ENCODE measurements around the gene VWA5B1.
A peak's percentile ranks its signal among the peaks of the same experiment; 100 is the strongest.

The VWA5B1 gene

DNA sequence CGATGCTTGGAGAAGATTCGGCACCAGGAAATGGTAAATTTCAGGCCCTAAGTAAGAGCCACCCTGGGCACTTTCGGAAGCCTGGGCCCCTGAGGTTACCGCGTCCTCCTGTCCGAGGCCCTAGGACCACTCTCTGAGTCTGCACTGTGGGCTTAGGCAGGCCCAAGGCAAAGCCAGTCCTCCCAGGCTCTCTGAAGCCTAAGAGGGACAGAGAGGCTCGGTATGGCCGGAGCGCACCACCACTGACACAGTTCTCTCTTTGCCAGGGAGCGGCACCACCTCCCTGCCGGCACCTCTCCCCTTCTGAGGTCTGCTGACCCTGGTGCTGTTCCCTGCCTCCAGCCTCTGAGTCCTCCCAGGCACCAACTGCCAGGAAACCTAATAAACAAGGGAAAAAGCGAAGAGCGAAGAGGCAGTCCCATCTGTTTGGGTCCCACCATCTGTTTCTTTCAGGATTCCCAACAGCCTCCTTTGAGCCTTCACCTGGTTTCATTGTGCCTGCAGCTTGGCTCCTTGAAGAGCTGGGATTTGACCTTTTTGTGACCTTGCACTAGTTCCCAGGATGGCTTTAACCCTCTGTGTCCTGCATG lies 57.7 kb downstream of the VWA5B1 start:
- no peak for DNase-seq (ENCODE audit: low spot score)

DNA sequence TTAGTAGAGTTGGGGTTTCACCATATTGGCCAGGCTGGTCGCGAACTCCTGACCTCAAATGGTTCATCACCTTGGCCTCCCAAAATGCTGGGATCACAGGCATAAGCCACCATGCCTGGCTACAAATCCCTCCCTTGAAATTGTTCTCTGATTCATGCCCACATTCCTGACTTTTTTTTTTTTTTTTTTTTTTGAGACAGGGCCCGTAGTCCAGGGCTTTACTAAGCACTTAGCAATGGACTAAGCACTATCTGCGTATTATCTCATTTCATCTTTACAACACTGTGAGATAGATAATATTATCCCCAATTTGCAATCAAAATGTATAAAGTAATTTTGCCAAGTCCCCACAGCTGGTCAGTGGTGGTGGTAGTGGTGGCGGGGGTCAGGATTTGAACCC lies 58.9 kb downstream of the VWA5B1 start:
- DNase-seq (ENCODE audit: low spot score): no peak

DNA sequence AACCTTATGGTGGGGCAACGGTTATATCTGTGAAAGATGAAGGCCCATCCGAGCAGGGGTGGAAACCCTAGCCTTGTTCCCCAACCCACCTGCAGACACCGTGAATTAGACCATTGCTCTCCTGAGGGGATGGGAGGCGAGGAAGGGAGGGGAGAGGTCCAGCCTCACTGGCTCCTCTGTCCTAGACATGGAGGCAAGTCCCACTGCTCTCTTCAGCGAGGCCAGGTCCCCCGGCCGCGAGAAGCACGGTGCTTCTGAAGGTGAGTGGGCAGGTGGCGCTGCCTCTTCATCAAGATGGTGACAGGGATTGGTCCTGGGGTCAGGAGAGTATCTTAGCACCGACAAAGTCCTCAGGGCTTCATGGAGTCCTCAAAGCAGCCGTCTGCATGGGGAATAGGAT lies 59.3 kb downstream of the VWA5B1 start:
- DNase-seq (ENCODE audit: low spot score): no peak

DNA sequence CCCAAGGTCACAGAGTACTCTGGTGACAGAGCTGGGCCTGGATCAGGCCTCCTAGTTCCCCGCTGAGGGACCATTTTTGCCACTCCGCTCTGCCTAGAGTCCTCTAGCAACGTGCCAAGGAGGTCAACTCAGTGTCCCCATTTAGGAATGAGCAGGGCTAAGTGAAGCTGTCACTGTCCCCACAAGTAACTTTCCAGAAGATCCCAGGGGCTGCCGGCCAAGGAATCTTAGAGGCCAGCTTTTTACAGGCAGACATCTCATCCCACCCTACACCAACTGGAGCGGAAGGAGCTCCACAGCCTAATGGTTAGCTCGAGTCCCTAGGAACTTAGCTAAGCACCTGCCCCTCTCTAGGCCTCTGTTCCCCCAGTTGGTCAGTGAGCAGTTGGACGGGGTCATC lies 59.7 kb downstream of the VWA5B1 start:
- DNase-seq (ENCODE audit: low spot score): no peak

DNA sequence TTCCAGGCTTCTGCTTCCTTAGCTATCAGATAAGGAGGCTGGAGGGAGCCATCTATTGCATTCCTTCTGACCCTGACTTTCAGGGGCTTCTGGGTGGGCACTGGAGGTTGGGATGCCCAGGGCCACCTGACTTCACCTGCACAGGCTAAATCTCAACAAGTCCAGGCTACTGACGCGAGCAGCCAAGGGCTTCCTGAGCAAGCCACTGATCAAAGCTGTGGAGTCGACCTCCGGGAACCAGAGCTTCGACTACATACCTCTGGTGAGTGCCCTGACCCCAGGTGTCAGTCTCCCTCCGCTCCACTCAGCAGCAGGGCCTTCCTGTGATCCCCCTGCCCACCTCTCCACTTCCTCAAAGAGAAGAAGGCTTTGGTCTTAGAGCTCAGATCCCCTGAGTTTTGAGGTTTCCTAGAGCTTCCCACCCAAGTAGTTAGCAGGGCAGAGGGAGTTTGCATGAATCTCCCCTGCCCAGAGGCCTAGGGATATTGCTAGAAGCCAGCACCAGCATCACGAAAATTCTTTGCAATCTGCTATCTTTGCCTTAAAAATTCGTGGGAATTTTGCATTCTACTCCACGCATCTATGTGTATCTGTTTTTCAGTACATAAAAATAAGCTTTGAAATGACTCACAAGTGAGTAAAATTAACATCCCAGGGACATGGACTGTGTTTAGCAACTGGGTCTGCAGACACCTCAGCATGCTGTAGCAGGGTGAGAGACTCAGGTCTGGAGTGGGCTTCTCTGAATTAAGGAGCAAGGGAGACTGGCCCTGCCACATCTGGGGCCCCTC lies 61.4 kb downstream of the VWA5B1 start:
- DNase-seq (ENCODE audit: low spot score): no peak

DNA sequence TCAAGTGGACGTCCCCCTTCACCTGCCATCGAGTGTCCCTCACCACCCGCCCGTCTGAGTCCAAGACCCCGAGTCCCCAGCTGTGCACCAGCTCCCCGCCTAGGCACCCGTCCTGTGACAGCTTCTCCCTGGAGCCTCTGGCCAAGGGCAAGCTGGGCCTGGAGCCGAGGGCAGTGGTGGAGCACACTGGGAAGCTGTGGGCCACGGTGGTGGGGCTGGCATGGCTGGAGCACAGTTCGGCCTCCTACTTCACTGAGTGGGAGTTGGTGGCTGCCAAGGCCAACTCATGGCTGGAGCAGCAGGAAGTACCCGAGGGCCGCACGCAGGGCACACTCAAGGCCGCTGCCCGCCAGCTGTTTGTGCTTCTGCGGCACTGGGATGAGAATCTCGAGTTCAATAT lies 63.2 kb downstream of the VWA5B1 start:
- DNase-seq (ENCODE audit: low spot score): no peak

DNA sequence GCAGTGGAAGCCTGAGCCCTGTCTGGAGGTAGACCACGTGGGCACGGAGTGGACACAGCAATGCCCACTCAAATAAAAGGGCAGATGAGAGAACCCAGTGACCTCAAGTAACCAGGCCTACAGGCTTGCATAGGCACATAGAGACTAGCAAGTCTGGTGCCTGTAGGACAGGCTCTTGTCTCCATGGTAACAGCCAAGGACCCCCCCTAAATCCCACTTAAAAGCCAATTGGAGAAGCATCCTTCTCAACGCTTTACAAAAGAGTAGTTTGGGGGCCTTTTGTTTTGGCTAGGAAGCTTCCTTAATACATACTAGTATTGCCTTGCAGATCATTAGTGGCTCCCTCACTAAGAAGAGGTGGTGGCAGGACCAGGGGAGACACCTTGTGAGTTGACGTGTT lies 63.9 kb downstream of the VWA5B1 start:
- DNase-seq (ENCODE audit: low spot score): no peak

DNA sequence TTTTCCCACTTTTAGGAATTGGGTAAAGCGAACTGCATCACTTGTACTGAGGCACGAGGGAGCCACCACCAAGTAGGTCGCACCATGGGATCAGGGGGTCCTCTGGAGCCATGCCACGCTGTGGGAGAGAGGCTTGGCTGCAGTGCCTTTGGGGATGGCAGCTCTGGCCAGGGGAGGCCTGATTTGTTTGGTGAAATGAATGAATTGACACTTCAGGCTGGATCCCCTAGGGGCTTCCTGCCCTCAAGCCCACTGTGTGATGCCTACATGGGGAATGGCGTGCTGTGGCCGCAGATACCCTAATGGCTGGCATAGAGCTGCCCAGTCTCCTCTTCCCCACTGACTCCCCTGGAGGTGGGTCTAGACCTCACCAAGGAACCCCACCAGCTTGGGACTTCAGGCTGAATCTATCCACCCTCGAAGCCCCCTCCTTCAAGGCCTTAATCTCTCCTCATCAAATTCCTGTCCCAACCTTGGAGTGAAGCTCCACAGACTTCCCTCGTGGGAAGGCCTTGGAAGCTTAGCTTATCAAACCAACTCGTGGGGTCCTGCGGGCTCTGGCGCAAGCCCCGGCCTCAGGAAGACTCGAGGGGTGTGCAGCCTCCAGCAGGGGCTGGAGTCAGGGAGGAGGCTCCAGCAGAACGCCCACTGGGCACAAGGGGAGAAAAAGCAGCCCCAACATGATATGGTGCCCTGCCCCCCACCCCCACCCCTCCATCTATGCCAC lies 64.6 kb downstream of the VWA5B1 start:
- DNase-seq (ENCODE audit: low spot score): no peak

DNA sequence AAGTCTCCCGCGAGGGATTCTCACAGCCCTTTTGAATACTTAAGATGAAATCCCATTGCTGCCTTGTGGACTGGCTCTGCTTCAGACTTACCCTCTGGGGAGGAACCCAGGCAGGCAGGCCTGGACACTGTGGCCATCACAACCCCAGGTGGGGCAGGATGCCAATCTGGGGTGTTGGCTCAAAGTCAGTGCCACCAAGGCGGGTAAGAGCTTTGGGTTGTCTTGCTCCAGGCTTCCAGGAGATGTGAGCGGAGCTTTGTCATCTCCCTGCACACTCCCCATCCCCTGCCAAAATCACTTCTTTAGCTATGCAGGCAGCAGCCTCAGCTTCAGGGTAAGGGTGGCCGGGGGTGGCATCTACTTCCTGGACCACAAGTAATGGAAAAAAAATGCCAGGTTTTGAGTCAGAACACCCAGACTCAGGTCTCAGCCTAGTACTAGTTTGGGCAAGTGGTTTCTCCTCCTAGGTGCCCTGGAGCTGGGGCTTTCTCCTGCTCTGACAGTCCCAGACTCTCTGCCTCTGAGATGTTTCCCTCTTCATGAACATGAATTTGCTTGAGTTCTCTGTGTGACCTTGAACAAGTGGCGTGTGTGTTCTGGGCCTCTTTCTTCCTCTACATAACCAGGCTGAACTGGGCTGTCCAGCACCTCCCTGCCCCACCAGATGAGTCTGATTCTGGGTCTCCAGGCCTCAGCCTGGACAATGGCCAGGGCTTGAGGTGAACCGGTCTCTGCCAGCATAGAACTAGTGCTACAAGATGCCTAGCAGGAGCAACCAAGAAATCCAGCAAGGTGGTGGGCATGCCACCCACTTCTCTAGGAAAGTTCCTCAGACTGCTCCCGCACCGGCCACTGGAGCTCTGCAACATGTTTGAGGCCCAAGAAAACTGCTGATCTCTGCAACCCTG lies 65.4 kb downstream of the VWA5B1 start:
- no peak for DNase-seq (ENCODE audit: low spot score)

DNA sequence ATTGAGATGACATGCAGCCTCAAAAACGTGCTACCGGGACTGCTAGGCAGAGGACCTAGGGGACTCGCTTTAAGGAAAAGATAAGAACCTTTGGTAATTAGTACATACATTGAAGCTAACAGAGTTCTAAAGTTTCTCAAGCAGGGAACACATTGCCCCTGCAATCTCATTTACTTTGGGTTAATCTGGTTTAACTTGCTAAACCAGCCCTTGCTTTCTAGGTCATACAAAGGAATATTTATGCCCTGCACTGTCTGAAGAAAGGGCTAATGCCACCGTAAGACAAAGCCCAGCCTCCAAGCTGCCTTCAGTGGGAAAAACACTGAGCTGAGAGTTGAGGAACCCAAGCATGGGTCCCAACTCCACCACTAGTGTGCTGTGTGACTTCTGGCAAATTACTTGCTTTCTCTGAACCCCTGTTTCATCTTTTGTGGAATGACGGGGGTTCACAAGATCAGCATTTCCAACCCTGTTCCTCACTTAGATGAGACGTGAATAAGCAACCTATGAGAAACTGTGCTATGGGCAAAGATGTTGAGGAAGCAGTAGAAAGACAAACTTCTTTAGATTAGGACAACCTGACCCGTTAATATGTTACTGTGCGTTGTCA lies 66.3 kb downstream of the VWA5B1 start:
- DNase-seq (ENCODE audit: low spot score): no peak

DNA sequence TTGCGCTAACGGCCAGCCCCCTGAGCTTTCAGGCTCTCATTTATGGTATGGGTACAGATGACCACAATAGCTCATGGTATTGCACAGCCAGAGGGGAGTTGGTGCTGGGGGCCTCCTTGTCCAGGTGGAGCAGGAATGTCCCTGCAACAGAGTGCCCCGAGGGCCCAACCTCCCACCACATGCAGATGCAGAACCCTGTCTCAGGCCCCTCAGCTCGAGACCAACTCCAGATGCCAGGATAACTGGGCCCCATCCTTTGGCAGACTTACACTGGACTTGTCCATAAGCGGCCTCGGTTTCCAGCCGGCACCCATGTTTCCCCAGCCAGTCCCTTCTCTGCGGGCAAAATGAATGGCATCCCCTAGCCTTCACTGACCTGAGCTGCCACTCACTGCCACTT lies 67.1 kb downstream of the VWA5B1 start:
- no peak for DNase-seq (ENCODE audit: low spot score)

DNA sequence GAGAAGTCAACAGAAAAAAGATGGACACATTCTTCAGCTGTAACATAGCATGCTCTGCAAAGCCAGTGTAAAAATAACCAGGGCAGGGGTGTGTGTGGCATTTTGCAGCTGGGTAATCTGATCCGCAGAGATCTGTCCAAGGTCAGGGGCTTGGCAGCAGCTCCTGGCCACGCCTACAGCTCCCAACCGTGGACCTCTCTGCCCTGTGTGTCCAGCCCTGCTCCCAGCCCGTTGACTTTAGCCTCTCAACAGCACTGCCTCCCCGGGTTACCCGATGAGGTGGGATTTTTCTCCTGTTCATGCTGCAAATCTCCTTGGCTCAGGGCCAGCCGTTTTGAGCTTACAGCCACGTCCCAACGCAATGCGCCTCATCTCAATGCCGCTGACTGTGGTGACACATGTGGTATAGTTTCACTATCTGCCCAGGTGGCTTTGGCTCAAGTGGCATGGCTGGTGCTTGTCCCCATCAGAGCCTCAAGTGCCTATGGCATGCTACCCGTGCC lies 68.1 kb downstream of the VWA5B1 start:
- no peak for DNase-seq (ENCODE audit: low spot score)

DNA sequence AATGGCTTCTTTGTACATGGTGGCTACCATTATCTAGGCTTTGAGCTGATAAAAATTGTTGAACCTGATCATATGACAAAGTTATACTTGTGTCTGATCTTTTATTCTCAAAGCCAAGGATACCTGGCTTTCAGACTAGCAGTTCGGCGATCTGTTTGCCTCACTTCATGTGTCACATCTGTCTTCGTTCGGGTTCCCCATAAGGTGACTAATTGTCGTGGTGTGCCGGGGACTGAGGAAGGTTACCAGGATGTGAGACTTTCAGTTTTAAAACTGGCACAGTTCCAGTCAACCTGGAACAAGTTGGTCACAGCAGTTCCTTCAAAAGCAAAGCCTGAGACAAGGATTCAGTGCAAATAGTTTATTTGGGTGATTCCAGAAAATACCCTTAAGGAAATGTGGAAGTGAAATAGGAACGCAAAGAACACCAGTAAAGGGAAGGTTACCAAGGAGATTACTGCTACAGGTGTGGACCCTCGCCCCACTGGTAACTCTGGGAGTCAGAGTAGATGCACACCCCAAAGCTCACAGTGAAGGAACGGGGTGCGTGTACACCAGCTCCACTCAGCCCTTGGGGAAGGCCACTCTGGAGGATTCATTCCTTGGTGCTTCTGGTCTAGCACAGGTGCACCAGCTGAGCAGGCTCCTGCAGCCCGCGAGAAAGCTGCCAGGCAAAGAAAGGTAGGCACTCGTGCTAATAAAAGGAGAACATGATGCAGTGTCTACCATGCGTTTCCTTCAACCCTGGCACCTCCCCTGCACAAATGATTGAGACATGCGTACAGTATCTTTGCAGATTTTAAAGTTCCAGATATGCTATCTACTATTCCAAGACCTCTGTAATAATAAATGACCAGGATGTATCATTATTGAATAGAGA lies 69.0 kb downstream of the VWA5B1 start:
- peak; percentile 1 for DNase-seq (ENCODE audit: low spot score)

DNA sequence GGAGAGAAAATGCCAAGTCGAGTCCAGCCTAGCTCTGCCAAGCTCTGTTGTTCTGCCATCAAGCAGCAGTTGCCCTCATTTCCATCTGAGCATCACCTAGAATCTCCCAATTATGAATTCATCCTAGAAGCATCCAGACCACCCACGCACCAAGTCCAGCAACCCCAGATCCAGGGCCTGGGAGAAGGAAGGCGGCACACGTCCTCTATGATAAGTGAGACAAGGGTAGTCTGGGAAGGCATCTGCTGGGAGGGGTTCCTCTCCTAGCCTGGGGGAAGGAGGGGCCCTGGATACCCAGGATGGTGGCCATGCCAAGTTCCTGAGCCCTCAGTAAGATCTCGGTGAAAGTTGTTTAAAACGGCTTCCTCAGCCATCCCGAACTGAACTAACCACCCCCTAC lies 70.7 kb downstream of the VWA5B1 start:
- DNase-seq (ENCODE audit: low spot score): no peak

DNA sequence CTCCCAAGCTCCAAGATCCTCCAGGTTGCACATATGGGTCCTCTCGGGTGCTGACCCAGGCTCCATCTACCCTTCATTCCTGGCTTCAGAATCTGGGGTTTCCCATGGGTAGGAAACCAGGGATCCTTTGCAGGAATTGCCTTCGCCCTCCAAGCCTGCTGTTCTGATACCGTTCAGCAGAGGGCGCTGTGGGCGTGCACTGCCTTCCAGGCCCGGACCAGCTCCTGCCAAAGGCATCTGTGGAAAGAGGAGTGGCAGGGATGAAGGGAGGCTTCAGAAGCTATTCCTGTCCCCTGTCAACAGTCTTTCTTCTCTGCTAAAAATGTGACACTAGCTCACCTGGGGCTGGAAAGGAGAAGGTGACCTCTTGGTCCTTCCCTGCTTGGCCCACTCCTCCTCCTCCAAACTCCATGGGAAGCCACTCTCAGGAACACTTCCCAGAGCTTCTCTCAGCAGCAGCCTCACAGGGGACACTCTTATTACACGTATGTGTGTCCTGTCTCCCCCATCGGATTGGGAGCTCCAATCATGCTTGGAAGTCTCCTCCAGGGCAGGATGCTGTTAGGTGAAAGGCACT lies 71.2 kb downstream of the VWA5B1 start:
- no peak for DNase-seq (ENCODE audit: low spot score)

DNA sequence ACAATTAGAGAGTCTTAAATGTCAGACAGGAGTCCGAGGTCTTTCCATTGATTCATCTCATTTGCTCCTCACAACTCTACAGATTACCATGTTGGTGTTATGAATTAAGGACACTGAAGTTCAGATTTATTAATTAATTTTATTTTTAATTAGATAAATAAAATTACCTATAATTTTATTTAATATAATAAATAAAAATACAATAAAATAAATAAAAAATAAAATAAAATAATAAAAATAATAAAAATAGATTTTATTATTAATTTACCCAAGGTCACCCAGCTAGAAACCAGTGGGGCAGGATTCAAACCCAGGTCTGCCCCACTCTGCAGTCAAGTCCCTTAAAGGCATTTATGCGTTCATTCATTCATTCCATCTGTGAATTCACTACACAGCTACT lies 72.2 kb downstream of the VWA5B1 start:
- DNase-seq (ENCODE audit: low spot score): no peak

DNA sequence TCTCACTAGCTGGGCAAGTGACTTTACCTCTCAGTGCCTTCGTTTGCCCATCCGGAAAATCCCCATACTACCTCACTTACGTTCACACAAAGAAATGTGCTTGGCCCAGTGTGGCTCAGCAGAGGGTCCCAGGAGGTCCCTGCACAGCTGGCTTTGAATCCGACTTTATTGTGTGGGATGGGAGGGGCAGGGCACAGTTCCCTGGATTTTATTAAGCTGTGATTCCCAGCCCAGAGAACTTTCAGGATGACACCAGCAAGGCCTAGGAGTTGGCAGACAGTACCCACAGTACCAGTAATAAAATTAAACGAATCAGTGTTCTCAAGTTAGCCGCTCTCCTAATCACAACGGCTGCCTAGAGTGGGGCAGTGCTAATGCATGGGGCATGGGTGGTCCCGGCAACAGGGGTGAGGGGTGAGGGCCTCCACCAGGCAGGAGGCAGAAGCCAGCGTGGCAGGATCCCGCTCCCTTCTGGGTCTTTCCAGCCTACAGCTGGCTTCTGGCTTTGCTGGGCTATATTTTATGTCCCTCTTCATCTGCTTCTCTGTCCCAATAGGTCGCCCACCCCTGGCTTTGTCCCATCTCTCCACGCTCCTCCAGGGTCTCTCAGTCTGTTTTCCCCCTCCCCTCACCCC lies 74.9 kb downstream of the VWA5B1 start:
- DNase-seq (ENCODE audit: low spot score): no peak

DNA sequence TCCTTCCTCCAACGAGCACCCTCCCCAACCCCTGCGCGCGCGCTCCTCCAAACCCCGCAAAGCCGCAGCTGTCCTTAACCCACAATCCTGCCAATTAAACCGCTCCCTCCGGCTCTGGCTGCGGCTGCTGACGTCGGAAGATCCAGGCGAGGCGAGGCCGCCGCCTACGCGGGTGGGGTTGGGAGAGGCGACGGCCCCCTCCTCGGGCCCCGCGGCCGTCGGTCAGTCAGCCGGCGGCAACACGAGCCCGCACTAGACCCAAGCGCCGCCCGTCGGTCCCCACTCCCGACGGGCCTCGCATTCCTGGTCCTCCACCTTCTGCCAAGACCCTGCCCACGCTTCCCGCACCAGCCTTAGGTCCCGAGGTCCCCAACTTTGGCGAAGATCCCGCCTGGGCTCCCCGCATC lies 75.4 kb downstream of the VWA5B1 start:
- no peak for DNase-seq (ENCODE audit: low spot score)

DNA sequence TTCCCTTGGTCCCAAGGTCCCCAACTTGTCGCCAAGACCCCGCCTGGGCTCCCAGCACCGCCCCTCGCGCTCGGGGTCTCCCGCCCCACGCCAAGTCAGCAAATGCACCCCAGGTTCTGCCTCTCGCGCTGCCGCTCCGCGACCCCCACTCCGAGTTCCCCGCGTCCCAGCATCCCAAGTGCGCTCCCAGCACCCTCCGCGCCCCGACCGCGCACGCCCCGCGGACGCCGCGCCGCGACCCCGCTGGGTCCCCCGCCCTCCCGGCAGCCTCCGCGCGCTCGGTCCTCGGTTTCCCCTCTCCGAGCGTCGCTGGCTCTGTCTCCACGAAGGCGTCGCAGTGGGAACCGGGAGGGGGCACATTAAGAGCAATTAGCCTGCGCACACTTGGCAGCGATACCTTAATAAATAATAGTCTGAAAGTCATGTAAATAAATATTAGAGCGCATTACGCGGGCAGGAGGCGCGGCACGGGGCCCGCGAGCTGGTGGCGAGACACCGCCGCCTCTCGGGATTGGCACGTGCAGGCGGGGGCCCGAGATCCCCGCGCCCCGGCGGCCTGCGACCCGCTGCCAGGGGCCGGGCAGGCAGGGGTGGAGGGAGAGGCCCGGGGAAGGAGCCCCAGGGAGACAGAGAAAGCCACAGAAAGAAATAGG lies 75.9 kb downstream of the VWA5B1 start:
- no peak for DNase-seq (ENCODE audit: low spot score)
